HG02678 (cell line): ENCODE results near the gene SPAG8.

ENCODE experiments used
- ATAC-seq: cut with Tn5 transposase; IDR thresholded peaks from one replicate; pipeline ENCODE4 v1.9.1; 2021; ENCODE audit warnings: mild to moderate bottlenecking, moderate library complexity; ENCODE audit not compliant: unreplicated experiment

SPAG8 gene

GRCh38 chr9:35840881-35841644, 29.0 kb upstream of the SPAG8 start:
- ATAC-seq: no peak

- ATAC-seq: no peak
Observed at GRCh38 chr9:35839926-35840325, 27.9 kb upstream of the SPAG8 start.

GRCh38 chr9:35836595-35836994, 24.5 kb upstream of the SPAG8 start:
- no peak for ATAC-seq

- no peak for ATAC-seq
Observed at GRCh38 chr9:35835766-35836165, 23.7 kb upstream of the SPAG8 start.

- ATAC-seq: no peak
Observed at GRCh38 chr9:35835216-35835632, 23.2 kb upstream of the SPAG8 start.

- ATAC-seq: no peak
Observed at GRCh38 chr9:35834260-35835215, 22.5 kb upstream of the SPAG8 start.

- ATAC-seq: no peak
Observed at GRCh38 chr9:35832814-35833213, 20.8 kb upstream of the SPAG8 start.

GRCh38 chr9:35831040-35831439, 19.0 kb upstream of the SPAG8 start:
- ATAC-seq: no peak

GRCh38 chr9:35829764-35830096, 17.7 kb upstream of the SPAG8 start:
- ATAC-seq: no peak

GRCh38 chr9:35829084-35829763, 17.2 kb upstream of the SPAG8 start, which contains the start of gene TMEM8B:
TSS of gene TMEM8B (plus strand) at chr9:35829228. CDS start at chr9:35829448, 220 bp downstream.
- peak; percentile 83 for ATAC-seq

GRCh38 chr9:35828716-35829083, 16.6 kb upstream of the SPAG8 start, which contains the start of gene FAM221B:
TSS of gene FAM221B (minus strand) at chr9:35828732. CDS start at chr9:35826161, 2,571 bp downstream.
- ATAC-seq: no peak

- no peak for ATAC-seq
Observed at GRCh38 chr9:35827486-35827885, 15.4 kb upstream of the SPAG8 start.

GRCh38 chr9:35826071-35826701, 14.1 kb upstream of the SPAG8 start:
- ATAC-seq: peak; percentile 35

GRCh38 chr9:35822926-35823325, 10.9 kb upstream of the SPAG8 start:
- ATAC-seq: no peak

GRCh38 chr9:35820076-35820475, 8.0 kb upstream of the SPAG8 start:
- no peak for ATAC-seq

GRCh38 chr9:35818341-35818740, 6.3 kb upstream of the SPAG8 start:
- no peak for ATAC-seq

GRCh38 chr9:35816708-35817107, 4.6 kb upstream of the SPAG8 start:
- ATAC-seq: no peak

GRCh38 chr9:35814841-35815543, 2.9 kb upstream of the SPAG8 start, which contains the start of gene HINT2:
TSS of gene HINT2 (minus strand) at chr9:35815042. CDS start at chr9:35814979, 63 bp downstream.
- peak; percentile 78 for ATAC-seq

GRCh38 chr9:35814106-35814840, 2.2 kb upstream of the SPAG8 start:
- ATAC-seq: peak; percentile 17
